Activated T-helper 1 cell treated with Interleukin-2 at 50 U/mL for 16 hours (primary cell): Measurements from ENCODE around the gene C1orf74.
"Not testable (repeated sequence)": the region's sequence is repeated elsewhere in the genome, so short reads cannot be mapped to it uniquely, and the experiment has no call there.

Source experiments
- DNase-seq: peaks from one replicate; pipeline ENCODE4 v3.0.0-alpha.2; 2020; ENCODE audit warnings: low read depth

Gene C1orf74

GRCh38 chr1:209805875-209806760 lies 21.8 kb upstream of the C1orf74 start, which contains the start of gene IRF6:
Gene IRF6 (minus strand): TSS chr1:209806142. CDS start chr1:209801413, 4,729 bp downstream.
- peak; percentile 60 for DNase-seq

GRCh38 chr1:209805341-209805781 lies 21.0 kb upstream of the C1orf74 start:
- DNase-seq = no peak

DNA sequence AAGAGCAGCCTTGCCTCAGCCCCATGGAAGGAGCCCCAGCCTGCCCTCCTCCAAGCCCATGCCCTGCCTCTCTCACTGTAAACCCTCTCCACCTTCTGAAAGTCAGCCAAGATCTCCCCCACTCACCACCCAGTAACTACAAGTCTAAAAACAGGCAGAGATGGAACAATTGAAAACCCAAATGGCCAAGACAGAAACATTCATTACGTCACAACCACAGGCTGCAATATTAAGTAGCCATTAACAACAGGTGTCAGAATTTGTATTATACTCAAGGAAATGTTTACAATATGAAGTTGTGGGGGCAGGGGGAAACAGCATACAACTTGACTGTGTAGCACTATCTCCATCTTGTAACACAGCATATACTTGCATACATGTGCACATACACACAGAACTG lies 19.2 kb upstream of the C1orf74 start:
- no peak for DNase-seq

DNA sequence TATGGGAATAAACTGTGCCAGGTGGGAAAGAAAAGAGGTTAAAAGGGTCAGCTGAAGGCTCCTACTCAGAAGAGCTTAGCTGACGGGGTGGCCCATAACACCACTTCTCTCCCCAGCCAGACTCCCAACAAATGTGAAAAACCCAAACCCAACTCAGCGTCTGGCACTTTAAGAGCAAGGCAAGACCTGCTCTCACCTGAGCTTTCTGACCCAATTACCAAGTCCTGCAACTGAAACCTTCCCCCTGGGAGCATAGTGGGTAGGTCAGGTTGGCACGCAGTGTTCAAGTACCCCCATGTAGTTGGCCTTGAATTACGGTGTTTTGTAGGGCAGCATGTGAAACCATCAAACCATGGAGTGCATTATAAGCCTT lies 18.4 kb upstream of the C1orf74 start:
- no peak for DNase-seq

GRCh38 chr1:209802117-209802779 lies 17.9 kb upstream of the C1orf74 start:
- DNase-seq = no peak

GRCh38 chr1:209800984-209801834 lies 16.9 kb upstream of the C1orf74 start:
- no peak for DNase-seq

DNA sequence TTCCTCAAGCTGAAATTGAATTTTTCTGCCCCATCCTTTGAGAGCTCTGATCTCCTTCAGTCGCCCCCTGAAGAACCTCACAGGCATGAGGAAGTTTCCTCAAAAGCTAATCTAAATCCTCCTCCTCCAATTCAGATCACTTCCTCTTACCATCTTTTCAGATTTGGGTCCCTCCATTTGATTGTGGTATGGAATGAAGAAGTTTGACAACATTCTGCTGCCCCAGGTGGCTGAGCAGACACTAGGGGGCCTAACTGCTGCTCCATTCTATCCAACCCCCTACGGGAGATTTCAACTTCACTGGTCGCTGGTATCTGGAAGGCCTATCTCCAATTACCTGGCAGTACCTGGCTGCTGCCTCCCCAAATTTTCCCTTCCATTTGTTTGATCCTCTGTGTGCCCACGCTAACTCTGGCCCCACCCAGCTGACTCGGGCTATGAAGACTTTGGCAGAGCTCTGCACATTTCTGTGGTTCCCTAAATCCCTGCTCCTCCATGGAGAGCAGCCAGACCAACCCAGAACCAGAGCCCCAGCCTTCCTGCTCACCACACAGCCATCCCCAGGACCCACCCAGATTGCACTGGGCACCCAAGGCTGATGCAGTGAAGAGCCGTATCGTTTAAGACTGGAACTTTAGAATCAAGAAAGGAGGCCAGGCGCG lies 13.8 kb upstream of the C1orf74 start:
- DNase-seq = no peak

DNA sequence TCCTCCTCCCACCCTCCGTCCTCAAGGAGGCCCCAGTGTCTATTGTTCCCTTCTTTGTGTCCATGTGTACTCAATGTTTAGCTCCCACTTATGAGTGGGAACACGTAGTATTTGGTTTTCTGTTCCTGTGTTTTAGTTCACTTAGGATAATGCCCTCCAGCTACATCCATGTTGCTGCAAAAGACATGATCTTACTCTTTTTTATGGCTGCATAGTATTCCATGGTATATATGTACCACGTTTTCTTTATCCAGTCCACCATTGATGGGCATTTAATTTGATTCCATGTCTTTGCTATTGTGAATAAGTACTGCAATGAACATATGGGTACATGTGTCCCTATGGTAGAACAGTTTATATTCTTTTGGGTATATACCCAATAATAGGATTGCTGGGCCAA lies 9.4 kb upstream of the C1orf74 start:
- DNase-seq = not testable (repeated sequence)

DNA sequence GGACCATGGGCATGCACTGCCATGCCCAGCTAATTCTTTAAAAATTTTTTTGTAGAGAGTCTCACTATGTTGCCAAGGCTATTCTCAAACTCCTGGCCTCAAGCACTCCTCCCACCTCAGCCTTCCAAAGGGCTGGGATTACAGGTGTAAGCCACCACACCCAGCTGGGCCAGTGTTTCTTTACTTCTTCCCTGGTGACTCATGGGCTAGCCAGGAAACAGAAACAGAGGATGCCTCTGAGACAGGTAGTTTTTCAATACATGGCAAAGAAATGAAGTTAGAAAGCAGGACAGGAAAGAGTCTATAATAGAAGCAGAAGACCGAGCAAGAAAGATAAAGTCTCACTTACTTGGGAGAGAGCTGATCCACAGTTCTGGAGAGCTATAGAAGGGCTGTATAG lies 7.6 kb upstream of the C1orf74 start:
- no peak for DNase-seq

DNA sequence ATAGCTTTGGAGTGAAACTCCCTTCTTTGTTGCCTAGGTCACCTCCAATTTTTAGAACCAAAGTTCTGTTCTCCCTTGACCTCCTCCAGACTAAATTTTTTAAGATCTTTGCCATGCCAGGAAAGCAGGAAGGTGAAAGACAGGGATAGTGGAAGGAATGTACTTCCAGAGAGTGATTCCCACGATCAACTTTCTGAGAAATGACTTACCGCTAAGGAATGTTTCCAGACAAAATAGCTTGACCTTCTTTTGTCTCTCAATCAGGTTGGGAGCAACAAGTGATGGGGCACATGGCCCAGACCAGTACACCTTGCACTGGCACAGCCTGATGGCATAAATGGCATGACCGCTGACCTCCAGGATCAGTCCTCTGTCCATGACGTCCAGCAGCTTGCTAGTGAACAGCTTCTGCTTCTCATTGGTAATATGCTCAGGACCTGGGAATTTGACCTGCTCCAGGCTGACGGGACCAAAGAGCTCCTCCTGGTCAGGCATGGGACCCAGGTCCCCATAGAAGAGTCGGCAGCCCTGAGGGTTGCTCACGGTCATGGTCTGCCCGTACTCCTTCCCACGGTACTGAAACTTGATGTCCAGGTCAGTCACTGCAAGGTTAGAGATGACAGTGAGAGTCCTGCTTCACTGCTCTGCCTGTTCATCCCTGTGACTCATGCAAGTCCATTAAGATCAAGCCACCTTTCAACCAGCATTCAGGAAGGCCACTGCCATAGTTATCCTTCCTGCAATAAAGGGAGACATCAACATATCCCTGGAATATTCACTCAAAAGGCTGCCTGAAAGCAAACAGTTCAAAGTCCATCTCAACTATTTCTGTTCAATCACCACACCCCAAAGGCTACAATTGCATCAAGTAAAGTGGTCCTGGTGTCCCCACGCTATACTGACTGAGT lies 6.2 kb upstream of the C1orf74 start:
- no peak for DNase-seq

DNA sequence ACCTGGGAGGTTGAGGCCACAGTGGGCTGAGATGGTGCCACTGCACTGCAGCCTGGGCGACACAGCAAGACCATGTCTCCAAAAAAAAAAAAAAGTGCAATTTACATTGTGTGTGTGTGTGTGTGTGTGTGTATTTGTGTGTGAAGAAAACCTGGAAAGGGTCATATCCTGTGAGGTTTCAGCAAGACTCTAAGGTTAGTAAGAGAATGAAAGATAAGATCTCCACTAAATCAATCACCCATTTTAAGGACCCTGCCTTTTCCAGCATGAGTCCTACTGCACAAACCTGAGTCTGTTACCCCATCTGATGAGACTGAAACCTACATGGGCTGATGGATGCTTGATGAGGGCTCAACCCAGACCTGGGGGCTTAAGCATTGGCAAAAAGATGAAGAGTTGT lies 4.9 kb upstream of the C1orf74 start:
- DNase-seq = no peak

- DNase-seq = no peak
Observed at GRCh38 chr1:209787551-209787950, 3.2 kb upstream of the C1orf74 start.

- no peak for DNase-seq
Observed at GRCh38 chr1:209786146-209786545, 1.8 kb upstream of the C1orf74 start.

DNA sequence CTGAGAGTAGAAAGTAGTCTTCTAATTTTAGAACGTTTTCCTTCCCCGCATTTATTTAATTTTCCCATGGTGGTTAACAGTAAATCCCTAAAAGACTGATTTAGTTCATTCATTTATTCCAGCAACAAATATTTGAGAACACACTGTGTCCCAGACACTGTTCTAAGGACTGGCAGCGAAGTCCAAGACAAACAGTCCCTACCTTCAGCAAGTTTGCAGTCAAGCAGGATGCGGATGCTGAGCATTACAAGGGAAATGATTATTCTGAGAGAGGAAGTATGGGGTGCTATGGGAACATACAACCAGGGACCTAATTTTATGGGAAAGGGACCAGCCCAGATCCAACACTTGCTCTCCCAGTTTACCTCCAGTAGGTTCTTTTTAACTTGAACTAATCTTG lies 1.2 kb upstream of the C1orf74 start:
- no peak for DNase-seq

DNA sequence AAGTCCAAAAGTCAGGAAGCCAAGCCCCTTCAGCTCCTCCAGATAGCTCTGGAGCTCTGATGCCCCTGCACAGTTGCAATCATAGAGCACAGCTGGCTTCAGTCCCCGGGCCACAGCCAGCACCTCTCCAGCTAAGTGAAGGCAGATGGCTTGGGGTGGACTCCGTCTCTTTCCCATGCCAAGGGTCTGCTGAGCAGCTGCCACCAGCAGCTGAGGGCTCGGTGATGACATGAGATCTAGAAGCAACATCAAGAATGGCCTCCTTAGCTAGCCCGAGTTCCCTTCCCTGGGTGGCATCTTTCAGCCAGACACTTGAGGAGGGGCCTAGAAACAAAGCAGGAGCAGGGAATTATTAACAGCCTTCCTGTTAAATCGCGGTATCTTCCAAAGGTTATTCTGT lies 973 bp downstream of the C1orf74 start:
- DNase-seq = no peak

GRCh38 chr1:209780268-209780667 lies 4.1 kb downstream of the C1orf74 start:
- no peak for DNase-seq

DNA sequence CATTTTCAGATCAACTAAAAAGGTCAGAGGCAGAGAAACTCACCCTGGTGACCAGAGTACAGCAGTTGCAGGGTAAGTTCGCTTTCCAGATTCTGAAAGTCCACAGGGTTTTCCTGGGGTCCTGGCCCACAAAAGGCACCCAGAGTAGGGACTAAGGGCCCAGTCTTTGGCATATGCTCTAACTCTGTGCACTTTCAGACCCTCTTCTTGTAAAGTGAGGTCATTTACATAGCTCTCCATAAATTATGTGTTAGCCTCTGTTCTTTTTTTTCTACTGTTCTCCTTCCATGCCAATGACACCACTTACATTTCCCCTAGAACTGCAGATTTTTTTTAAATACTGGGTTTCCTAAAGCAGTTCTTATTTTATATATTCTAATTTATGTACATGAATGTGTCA lies 6.3 kb downstream of the C1orf74 start:
- no peak for DNase-seq

DNA sequence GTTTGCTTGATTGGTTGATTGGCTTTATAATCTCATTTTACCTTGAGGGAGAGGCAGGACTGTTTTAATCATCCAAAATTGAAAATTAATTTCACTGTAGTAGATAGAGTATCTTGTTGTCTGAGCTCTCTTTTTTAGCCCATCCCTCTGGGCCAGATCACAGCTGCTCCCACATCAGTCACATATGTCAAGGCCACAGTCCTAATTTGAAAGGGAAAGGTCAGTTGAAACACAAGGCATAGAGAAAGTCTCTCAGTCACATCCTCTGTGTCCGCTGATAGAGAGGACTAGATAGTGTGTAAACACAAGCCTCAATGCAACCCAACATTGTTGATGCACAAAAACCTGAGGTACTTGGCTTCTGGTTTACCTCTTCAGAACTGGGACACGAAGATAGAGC lies 6.8 kb downstream of the C1orf74 start:
- no peak for DNase-seq

DNA sequence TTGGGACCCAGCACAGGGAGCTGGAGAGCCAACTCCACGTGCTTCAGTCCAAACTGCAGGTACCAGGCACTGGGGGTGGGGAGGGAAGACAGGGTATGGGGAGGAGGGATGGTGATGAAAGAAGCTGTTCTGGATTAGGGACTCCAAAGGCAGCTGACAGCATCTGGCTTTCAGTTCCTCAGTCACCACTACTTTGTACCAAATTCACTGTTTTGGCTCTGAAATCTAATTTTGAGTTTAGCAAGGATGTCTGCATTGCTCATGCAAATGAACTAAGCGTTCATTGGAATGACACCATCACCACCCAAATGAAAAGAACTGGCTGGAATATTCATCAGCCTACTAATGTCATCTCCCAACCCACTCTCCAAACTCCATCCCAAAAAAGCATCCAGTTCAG lies 8.7 kb downstream of the C1orf74 start:
- no peak for DNase-seq

DNA sequence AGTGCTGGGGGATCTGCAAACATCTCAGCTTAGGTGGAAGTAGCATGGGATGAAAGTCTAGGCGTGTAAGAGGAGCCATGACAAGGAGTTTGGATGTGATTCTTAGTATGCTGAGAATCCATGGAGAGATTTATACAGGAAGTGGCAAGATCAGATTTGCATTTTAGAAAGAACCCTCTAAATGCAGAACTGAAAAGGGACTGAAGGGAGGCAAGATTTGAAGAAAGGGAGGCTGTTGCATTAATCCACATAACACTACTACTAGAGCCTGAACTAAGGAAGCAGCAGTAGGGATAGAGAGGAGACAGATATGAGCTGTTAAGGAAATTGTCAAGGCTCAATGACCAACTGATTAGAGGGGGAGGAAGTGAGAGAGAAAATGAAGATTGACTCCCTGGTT lies 9.8 kb downstream of the C1orf74 start:
- no peak for DNase-seq

DNA sequence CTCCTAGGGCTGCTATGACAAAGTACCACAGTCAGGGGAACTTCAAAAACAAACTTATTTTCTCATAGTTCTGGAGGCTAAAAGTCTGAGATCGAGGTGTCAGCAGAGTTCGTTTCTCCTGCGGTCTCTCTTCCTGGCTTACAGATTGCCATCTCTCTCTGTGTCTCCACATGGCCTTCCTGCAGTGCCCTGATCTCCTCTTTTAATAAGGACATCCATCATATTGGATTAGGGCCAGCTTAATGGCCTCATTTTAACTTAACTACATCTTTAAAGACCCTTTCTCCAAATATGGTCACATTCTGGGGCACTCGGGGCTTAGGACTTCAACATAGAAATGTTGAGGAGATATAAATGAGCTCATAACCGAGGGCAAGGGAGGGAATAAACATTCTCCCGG lies 12.2 kb downstream of the C1orf74 start:
- no peak for DNase-seq
